22Rv1 (cell line): ENCODE results near the gene HOXB9.

Experiments
- H3K27ac ChIP-seq: fragments of 450-650 bp; 2 replicates; pipeline ENCODE4 v1.5.1; 2017
- ZFX ChIP-seq: fragments of 450-650 bp; IDR thresholded peaks from 2 replicates; pipeline ENCODE4 v1.6.1; 2017; ENCODE audit warnings: antibody characterized with exemption, borderline replicate concordance
- TF ChIP-seq, protein P1 (sequence below): fragments of 450-650 bp; IDR thresholded peaks from 2 replicates; pipeline ENCODE4 v1.5.1; 2017; ENCODE audit warnings: mild to moderate bottlenecking

The HOXB9 gene

DNA sequence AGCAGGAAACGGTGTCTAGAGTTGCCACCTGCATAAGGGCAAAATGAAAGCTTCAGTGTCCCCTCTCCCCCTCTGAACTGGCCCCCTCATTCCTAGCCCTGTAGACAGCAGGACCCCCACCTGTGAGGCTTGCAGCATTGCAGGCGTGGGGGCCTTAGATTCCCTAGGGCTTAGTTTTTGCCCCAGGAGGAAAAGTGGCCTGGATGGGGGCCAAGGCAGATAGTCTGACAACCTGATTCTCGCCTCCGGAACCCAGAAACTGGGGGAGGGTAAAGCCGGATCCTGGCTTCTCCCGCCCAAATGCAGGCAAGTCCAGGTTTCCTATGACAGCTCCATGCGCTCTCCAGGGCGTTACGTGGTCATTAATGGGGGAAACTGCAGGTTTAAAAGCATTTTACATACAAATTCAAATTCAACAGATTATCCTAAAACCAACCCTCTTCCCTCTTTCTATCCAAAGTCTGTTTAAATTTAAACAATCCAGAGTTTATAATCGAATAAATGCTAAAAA is 20.7 kb downstream of the HOXB9 start:
- H3K27ac ChIP-seq: peak overlapping the region; percentile 96
- no peak for TF ChIP-seq ZFX
- TF ChIP-seq, protein P1, sequence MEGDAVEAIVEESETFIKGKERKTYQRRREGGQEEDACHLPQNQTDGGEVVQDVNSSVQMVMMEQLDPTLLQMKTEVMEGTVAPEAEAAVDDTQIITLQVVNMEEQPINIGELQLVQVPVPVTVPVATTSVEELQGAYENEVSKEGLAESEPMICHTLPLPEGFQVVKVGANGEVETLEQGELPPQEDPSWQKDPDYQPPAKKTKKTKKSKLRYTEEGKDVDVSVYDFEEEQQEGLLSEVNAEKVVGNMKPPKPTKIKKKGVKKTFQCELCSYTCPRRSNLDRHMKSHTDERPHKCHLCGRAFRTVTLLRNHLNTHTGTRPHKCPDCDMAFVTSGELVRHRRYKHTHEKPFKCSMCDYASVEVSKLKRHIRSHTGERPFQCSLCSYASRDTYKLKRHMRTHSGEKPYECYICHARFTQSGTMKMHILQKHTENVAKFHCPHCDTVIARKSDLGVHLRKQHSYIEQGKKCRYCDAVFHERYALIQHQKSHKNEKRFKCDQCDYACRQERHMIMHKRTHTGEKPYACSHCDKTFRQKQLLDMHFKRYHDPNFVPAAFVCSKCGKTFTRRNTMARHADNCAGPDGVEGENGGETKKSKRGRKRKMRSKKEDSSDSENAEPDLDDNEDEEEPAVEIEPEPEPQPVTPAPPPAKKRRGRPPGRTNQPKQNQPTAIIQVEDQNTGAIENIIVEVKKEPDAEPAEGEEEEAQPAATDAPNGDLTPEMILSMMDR: no peak

DNA sequence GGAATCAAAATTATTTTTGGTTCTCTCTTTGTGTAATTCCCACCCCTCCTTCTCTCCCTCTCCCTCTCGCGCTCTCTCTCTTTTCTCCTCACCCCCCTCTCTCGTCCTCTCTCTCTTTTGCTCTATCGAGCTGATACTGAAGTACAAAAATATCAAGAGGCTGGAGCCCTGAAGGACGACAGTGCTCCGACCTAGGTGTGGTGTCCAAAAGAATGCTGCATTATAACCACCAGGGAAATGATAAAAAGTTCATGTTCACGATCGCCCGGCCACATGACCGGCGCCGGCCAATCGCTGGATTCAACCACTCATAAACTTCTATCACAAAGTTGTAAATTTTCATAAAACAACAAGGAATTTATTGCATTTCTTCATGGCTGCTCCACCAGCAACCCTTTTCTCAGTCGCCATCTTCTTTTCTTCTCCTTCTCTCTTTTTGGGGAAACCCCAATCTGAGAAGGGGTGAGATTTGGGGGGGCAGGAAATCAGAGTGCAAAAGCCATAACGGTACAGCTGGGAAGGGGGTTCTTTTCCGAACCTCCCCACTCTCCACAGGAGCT is 21.3 kb downstream of the HOXB9 start, which contains the start of gene HOXB6:
HOXB6 (minus strand) TSS at position 217 of the 560 bp plus-strand sequence. CDS start 6,836 bp downstream, outside the sequence.
- peak within 1 kb of the TSS; percentile 96 for H3K27ac ChIP-seq
- no peak for TF ChIP-seq ZFX
- TF ChIP-seq, protein P1: no peak

DNA sequence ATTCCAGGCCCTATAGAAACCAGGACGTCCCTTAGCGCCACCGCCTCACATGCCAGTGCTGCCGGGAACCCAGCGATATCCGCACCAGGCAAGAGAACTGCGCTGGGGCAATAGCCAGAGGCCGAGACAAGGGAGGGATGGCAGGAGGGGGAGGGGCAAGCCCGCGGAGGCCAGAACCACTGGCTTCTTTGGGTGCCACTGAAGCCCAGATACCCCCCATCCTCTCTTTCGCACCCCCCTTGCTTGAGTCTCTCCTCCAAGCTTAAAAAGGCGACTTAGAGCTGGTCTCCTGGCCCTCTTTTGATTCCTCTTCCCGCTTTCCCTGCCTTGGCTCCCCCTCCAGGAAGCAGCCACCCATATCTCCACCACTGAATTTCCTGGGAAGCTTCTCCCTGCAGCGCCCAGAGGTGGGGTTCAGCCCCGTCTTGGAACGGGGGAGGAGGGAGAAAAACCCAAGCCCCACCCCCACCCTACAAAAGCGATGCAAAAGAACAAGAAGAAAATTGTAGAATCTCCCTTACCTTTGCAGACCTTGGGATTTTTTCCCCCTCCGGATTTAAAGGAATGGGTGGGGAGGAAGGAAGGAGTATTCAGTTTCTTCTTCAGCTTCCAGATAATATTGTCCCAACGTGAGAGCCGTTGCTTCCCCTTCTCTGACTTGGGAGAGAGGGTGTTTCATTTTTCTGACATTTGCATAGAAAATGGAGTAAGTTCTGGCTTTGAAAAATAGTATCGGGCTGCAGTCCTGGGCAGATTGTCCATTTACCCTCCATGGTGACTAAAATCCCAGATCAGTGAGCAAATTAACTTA is 22.0 kb downstream of the HOXB9 start:
- H3K27ac ChIP-seq: peak overlapping the region; percentile 96
- no peak for TF ChIP-seq ZFX
- TF ChIP-seq, protein P1: no peak

DNA sequence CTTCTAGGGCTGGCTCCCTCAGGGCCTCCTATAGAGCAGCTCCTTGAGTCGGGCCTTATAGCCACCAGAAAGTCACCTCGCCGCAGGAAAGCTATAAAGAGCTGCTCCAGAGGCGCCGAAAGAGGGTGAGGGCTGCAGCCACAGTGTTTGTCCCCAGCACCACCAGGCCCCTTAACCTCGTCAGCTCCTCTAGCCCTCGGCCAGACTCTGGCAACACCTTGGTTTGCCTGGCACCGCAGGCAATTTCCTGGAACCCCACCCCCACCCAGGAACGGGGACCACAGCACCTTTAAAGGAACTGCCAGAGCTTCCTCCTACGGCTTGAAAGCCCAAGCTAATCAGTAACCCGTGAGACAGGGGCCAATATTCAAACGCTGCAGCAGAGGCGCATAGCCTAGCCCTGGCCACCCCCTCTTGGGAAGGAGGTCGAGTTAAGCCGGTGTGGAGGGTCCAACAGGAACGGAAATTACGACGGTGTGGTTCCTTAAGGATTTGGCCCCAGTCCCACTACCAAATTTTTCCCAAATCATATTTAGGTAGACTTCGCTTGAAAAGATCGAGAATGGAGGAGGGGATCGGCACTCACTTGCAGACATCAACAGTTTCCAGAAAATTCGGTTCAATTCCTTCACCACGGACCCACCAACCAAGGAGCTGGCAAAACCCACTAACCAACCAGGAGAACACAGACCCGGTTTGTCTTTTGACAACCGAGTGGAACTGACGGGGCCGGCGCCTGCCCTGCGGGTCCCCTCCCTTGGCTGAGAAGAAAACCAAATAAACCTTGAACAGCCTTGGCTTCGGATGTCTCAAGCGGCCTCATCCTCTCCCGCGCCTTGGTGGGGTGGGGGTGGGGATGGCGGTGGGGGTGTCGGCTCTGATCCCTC is 24.4 kb downstream of the HOXB9 start:
- TF ChIP-seq ZFX: no peak
- TF ChIP-seq, protein P1: no peak
- H3K27ac ChIP-seq: no peak overlapping the region

DNA sequence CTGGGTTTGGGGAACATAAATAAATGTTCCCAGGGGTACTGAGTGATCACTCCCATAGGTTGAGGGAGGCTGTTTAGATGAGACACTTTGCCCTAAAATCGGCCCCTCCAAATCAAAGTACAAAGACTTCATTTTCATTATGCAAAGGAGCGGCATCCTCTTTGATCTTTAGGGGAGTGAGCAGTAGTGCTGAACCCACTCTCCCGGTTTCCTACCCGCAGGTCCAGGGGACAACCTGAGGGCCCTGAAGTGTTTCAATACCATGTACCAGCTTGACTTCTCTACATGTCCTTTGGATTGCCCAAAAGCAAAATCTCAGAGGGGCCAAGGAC is 25.0 kb downstream of the HOXB9 start:
- 0 out of 2 replicates have a peak overlapping the region, but pooled peaks have one; percentile 12 for H3K27ac ChIP-seq
- TF ChIP-seq ZFX: no peak
- TF ChIP-seq, protein P1: no peak

DNA sequence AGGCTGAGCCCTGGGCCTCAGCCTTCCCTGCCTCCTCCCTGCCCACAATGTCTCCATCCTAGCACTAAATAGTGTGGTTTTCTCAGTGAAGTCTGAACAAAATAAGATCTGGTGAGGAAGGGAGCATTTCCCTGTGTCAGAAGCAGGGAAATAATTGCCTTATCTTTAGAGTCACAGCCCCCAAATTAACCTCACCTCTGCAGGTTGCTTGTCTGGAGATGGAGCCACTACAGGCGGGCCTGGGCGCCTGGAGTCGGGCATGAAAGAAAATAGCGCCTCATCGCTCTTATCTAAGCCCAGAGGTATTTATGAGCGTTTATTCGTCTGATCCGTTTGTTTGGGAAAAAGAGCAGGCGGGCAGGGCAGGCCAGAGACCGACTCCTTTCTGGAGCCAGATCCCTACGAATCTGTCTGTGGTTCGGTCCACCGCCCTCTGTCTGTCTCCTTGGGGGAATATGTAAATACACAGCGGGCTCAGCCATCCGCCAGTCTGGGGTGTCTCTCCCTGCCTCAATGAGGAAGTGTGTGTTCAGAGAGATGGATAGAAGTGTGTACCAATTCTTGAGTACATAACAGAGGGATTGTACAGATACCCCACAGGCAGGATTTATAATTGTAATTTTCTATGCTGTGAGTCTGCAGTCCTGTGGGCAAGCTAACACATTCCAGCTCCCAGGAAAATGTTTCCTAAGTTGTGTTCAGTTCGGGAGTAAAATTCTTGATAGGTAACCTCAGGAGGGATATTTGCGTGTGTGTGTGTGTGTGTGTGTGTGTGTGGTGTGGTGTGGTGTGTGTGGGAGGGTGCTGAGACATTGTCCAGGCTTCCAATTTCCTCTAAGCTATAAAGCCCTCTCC is 25.7 kb downstream of the HOXB9 start:
- TF ChIP-seq, protein P1: no peak
- no peak for TF ChIP-seq ZFX
- H3K27ac ChIP-seq: 0 out of 2 replicates have a peak overlapping the region, but pooled peaks have one; percentile 12
